ENCODE data around the gene OR5AN1. TPM values are rescaled to one million over a fixed set of nuclear protein-coding genes. Genes with fewer than 3 reads are reported as not detected.

OR5AN1 gene
- total RNA-seq, 1 donor from 2014 or later = not detected

Other genes starting within 250 kb of the OR5AN1 start
- 42.2 and 106 TPM in 2 replicates for gene FAM111A, start 216.0 kb upstream of the OR5AN1 start, total RNA-seq
- 0.20 and 0.21 TPM in 2 replicates for gene DTX4, start 186.8 kb upstream of the OR5AN1 start, total RNA-seq
- not detected in 2 replicates for gene MPEG1, start 146.0 kb upstream of the OR5AN1 start, total RNA-seq
- not detected in 2 replicates for gene OR5A2, start 67.5 kb downstream of the OR5AN1 start, total RNA-seq
- gene OR5A1, start 77.6 kb downstream of the OR5AN1 start, total RNA-seq = not detected in 2 replicates
- not detected in 2 replicates for gene OR4D6, start 98.1 kb downstream of the OR5AN1 start, total RNA-seq
- not detected in 2 replicates for gene OR4D10, start 114.4 kb downstream of the OR5AN1 start, total RNA-seq
- gene OR4D11, start 144.7 kb downstream of the OR5AN1 start, total RNA-seq = not detected in 2 replicates
- not detected in 2 replicates for gene OR4D9, start 152.6 kb downstream of the OR5AN1 start, total RNA-seq